HG02943 (cell line): ENCODE data around the gene NTSR1.

Experiments used
- ATAC-seq: cut with Tn5 transposase; IDR thresholded peaks from one replicate; pipeline ENCODE4 v1.9.1; 2021; ENCODE audit warnings: mild to moderate bottlenecking, low read depth, moderate library complexity; ENCODE audit not compliant: unreplicated experiment

Gene NTSR1

GRCh38 chr20:62723768-62724450 is 15.3 kb downstream of the NTSR1 start:
- ATAC-seq = no peak

- ATAC-seq = no peak
Measured at GRCh38 chr20:62724692-62725595, 16.3 kb downstream of the NTSR1 start.

- no peak for ATAC-seq
Measured at GRCh38 chr20:62725596-62726268, 17.1 kb downstream of the NTSR1 start.

GRCh38 chr20:62726276-62726675 is 17.6 kb downstream of the NTSR1 start:
- ATAC-seq = no peak

GRCh38 chr20:62726716-62727583 is 18.3 kb downstream of the NTSR1 start:
- ATAC-seq = no peak

GRCh38 chr20:62727584-62728027 is 19.0 kb downstream of the NTSR1 start:
- no peak for ATAC-seq

- ATAC-seq = no peak
Measured at GRCh38 chr20:62728028-62728780, 19.6 kb downstream of the NTSR1 start.

- ATAC-seq = no peak
Measured at GRCh38 chr20:62728781-62729300, 20.2 kb downstream of the NTSR1 start.

- ATAC-seq = no peak
Measured at GRCh38 chr20:62730481-62730880, 21.8 kb downstream of the NTSR1 start.

- ATAC-seq = no peak
Measured at GRCh38 chr20:62732031-62732760, 23.6 kb downstream of the NTSR1 start.

GRCh38 chr20:62732842-62733525 is 24.3 kb downstream of the NTSR1 start:
- no peak for ATAC-seq

- no peak for ATAC-seq
Measured at GRCh38 chr20:62733526-62733842, 24.8 kb downstream of the NTSR1 start.

GRCh38 chr20:62733891-62734290 is 25.3 kb downstream of the NTSR1 start:
- no peak for ATAC-seq

GRCh38 chr20:62734326-62734725 is 25.7 kb downstream of the NTSR1 start:
- ATAC-seq = no peak

- no peak for ATAC-seq
Measured at GRCh38 chr20:62734881-62735280, 26.2 kb downstream of the NTSR1 start.

GRCh38 chr20:62735331-62735821 is 26.7 kb downstream of the NTSR1 start:
- no peak for ATAC-seq

GRCh38 chr20:62736026-62736406 is 27.4 kb downstream of the NTSR1 start:
- no peak for ATAC-seq
